Uterus (tissue), 4 donors: ENCODE data around the gene VN1R5. TPM values are rescaled to one million over a fixed set of nuclear protein-coding genes. Genes with fewer than 3 reads are reported as not detected.

ENCODE experiments used
- DNase-seq, 2 donors: peaks; one replicate each; pipeline ENCODE4 v3.0.0-alpha.2; 2019 to 2020
- H3K27ac ChIP-seq, 2 donors: fragments of 200-600 bp; sonication (generic); 1 replicate in 1 of 2; 2 replicates in 1 of 2; pipeline ENCODE4 v1.5.1; 2016 to 2018
- H3K27me3 ChIP-seq, 2 donors: fragments of 200-600 bp; sonication (generic); one replicate each; pipeline ENCODE4 v1.5.1; 2018 to 2019; ENCODE audit warnings: control low read depth in 1 of 2
- H3K36me3 ChIP-seq, 2 donors: fragments of 200-600 bp; sonication (generic); one replicate each; pipeline ENCODE4 v1.5.1; 2019; ENCODE audit warnings: control low read depth in 1 of 2
- H3K4me1 ChIP-seq, 2 donors: fragments of 200-600 bp; sonication (generic); one replicate each; pipeline ENCODE4 v1.5.1; 2018 to 2019; ENCODE audit warnings: control low read depth in 1 of 2
- H3K4me3 ChIP-seq, 2 donors: fragments of 200-600 bp; sonication (generic); 1 replicate in 1 of 2; 2 replicates in 1 of 2; pipeline ENCODE4 v1.5.1; 2018 to 2019; ENCODE audit warnings: mild to moderate bottlenecking in 1 of 2
- H3K9me3 ChIP-seq, 2 donors: fragments of 200-600 bp; sonication (generic); one replicate each; pipeline ENCODE4 v1.5.1; 2019; ENCODE audit warnings: control low read depth in 1 of 2
- POLR2A ChIP-seq, 2 donors: fragments of 450-650 bp; IDR thresholded peaks; one replicate each; pipeline ENCODE4 v1.6.1; 2016; ENCODE audit warnings: antibody characterized with exemption in 2 of 2, mild to moderate bottlenecking in 1 of 2, moderate library complexity in 1 of 2
- intact Hi-C: fragments of 100-400 bp; cut with DNase I; formaldehyde crosslinking; loops from one replicate; pipeline ENCODE4 v1.15.1; 2023; ENCODE audit warnings: low total_unique reads
- total RNA-seq, 4 donors: library from RNA; depleted of rRNA in 3 of 4; stranded (reverse); fragments of >200 nt in 3 of 4; gene quantifications; one replicate each; pipeline versions ENCODE4 v1.1.0 to v1.2.4, GENCODE V29; 2014 to 2023
- TF ChIP-seq, protein P1 (sequence below), 4 experiments: fragments of 200-600 bp in 2 of 4; fragments of 450-650 bp in 2 of 4; sonication (generic) in 2 of 4; IDR thresholded peaks; one replicate each; pipeline ENCODE4 v1.5.1; 2016 to 2019; ENCODE audit warnings: antibody characterized with exemption in 4 of 4, mild to moderate bottlenecking in 2 of 4, moderate library complexity in 1 of 4
- donor health status: DM: yes; HTN: yes; CAD: no.

The VN1R5 gene
- total RNA-seq, 4 donors from 2014 or later = not detected

DNA sequence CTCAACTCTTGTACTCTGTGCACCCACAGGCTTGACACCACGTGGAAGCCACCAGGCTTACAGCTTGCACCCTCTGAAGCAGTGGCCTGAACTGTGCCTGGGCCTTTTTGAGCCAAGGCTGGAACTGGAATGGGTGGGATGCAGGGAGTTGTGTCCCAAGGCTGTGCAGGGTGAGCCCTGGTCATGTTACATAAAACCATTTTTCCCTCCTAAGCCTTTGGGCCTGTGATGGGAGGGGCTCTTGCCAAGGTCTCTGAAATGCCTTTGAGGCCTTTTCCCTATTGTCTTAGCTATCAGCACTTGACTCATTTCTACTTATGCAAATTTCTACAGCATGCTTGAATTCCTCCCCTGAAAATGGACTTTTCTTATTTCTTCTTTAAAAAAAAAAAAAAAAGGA lies 14.1 kb downstream of the VN1R5 start:
- H3K9me3 ChIP-seq = no peaks in the 10 kb centered on the region
- no peak overlapping the region for H3K4me3 ChIP-seq
- no peaks in the 10 kb centered on the region for H3K36me3 ChIP-seq
- no peak overlapping the region for H3K27ac ChIP-seq
- TF ChIP-seq POLR2A (IDR thresholded peaks at IDR 0.05) = no peak
- TF ChIP-seq, protein P1, sequence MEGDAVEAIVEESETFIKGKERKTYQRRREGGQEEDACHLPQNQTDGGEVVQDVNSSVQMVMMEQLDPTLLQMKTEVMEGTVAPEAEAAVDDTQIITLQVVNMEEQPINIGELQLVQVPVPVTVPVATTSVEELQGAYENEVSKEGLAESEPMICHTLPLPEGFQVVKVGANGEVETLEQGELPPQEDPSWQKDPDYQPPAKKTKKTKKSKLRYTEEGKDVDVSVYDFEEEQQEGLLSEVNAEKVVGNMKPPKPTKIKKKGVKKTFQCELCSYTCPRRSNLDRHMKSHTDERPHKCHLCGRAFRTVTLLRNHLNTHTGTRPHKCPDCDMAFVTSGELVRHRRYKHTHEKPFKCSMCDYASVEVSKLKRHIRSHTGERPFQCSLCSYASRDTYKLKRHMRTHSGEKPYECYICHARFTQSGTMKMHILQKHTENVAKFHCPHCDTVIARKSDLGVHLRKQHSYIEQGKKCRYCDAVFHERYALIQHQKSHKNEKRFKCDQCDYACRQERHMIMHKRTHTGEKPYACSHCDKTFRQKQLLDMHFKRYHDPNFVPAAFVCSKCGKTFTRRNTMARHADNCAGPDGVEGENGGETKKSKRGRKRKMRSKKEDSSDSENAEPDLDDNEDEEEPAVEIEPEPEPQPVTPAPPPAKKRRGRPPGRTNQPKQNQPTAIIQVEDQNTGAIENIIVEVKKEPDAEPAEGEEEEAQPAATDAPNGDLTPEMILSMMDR (IDR thresholded peaks at IDR 0.05) = no peak
- DNase-seq = no peak
- intact Hi-C loops = no loop called here
- H3K27me3 ChIP-seq = no peaks in the 10 kb centered on the region
- H3K4me1 ChIP-seq = no peaks in the 10 kb centered on the region

DNA sequence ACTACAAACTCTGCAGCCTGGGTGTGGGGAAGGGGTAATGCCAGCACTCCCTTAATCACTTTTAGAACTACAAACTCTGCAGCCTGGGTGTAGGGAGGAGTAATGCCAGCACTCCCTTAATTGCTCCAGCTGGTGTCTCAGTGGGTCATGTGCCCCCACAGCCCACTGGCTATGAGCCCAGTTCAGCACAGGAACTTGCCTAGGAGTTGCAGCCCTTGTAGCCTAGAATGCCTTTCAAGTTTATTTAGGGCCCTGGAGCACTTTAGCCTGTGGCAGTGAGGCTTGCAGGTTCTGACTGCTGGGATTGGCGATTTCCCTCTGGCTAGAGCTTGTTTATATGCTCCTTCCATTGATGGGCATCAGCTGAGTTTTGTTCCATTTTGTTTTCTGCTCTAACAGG lies 17.1 kb downstream of the VN1R5 start:
- Histone ChIP-seq H3K9me3 (no peaks in the 10 kb centered on the region), H3K36me3 (no peaks in the 10 kb centered on the region), H3K4me1 (no peaks in the 10 kb centered on the region), H3K4me3 (no peak overlapping the region), H3K27ac (no peak overlapping the region), H3K27me3 (no peaks in the 10 kb centered on the region)
- no peak for DNase-seq
- TF ChIP-seq POLR2A (IDR thresholded peaks at IDR 0.05) = no peak
- TF ChIP-seq, protein P1 (IDR thresholded peaks at IDR 0.05) = no peak
- intact Hi-C loops = no loop called here

DNA sequence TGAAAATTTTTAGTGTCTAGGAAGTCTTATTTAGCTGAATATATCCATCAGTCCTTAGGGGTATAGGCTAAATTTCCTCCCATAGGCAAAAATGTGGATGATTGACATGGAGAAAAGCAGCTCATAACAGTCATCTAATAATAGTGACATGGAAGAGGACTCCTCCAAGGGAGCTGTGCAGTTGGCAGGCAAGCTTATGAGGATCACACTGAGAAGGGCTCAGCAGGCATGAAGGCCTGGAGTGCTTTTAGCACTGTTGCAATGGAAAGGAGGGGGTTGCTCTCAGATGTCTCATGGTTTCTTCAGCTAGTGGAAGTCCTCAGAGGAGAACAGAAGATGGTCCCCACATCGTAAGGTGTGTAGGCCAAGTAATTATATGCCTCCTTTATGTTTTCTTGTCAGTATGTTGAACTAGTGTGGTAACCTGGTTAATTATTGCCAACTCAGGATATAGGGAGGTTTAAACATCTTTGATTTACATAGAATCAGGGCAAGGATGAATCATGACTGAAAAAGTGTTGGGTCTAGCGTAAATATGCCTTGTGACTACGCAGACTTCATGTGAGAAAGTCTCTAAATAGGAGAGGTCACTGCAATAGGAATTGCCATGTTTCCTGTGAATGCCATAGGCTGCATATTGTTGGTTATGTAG lies 18.9 kb downstream of the VN1R5 start:
- TF ChIP-seq, protein P1 (IDR thresholded peaks at IDR 0.05) = no peak
- no peak for TF ChIP-seq POLR2A (IDR thresholded peaks at IDR 0.05)
- no peaks in the 10 kb centered on the region for H3K27me3 ChIP-seq
- H3K36me3 ChIP-seq = no peaks in the 10 kb centered on the region
- no peak for DNase-seq
- H3K4me3 ChIP-seq = no peak overlapping the region
- intact Hi-C loops = no loop called here
- H3K9me3 ChIP-seq = no peaks in the 10 kb centered on the region
- H3K27ac ChIP-seq = no peak overlapping the region
- H3K4me1 ChIP-seq = no peaks in the 10 kb centered on the region

DNA sequence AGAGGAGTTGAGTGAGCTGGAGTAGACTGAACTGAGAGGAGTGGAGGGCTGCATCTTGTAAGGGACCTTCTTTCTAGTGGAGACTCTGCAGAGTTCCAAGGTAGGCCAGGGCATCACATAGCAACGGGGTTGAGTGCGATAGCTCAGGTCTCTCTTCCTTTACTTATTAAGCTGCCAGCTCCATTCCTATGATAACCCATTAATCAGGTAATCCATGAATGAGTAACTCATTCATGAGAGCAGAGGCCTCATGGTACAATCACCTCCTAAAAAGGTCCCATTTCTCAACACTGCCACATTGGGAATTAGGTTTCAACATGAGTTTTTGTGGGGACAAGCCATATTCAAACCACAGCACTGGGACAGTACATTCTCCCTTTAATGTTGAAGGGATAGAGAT lies 21.3 kb downstream of the VN1R5 start:
- Histone ChIP-seq H3K4me1 (no peaks in the 10 kb centered on the region), H3K9me3 (no peaks in the 10 kb centered on the region), H3K36me3 (no peaks in the 10 kb centered on the region), H3K27me3 (no peaks in the 10 kb centered on the region), H3K27ac (no peak overlapping the region), H3K4me3 (no peak overlapping the region)
- TF ChIP-seq, protein P1 (IDR thresholded peaks at IDR 0.05) = no peak
- TF ChIP-seq POLR2A (IDR thresholded peaks at IDR 0.05) = no peak
- DNase-seq = no peak
- intact Hi-C loops = no loop called here

DNA sequence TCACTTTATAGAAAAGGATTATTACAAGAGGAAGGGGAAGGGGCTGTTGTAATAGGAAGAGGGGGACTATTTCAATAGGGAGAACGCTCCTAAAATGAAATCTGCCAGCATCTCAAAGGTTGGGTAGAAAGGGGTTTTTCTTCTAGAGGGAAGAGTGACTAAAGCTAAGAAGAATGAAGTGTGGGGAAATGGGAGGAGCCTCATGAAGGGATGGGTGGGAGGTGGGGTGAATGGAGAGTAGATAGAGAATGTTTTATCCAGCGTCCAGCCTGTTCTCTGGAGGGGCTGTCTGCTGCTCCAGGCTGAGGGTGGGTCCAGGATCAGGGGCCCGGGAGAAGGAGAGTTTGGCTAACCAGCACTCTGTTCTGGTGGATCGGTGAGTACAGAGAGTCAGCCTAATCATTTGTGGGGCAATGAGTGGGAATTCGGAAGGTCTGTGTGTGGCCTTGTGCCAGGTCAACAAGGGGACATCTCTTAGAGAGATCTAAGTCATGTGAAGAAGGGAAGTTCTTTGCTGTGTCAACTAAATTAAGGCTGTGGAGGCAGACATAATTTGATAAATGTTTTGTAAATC lies 25.2 kb downstream of the VN1R5 start:
- H3K36me3 ChIP-seq = no peaks in the 10 kb centered on the region
- no peak overlapping the region for H3K27ac ChIP-seq
- intact Hi-C loops = no loop called here
- H3K27me3 ChIP-seq = no peaks in the 10 kb centered on the region
- no peaks in the 10 kb centered on the region for H3K4me1 ChIP-seq
- TF ChIP-seq, protein P1 (IDR thresholded peaks at IDR 0.05) = no peak
- no peak for TF ChIP-seq POLR2A (IDR thresholded peaks at IDR 0.05)
- H3K9me3 ChIP-seq = no peaks in the 10 kb centered on the region
- no peak for DNase-seq
- H3K4me3 ChIP-seq = no peak overlapping the region
